Activated CD4-positive, alpha-beta T cell treated with anti-CD3 and anti-CD28 coated beads, Interleukin-2, amount 10 ng/mL, durations not matched to agents 7 days and 5 days (primary cell): Measurements from ENCODE around the gene WRAP73. TPM values are rescaled to one million over a fixed set of nuclear protein-coding genes. Genes with fewer than 3 reads are reported as not detected.

ENCODE experiments used
- CTCF ChIA-PET: fragments of 350-600 bp; sonication (Branson Sonifier 250); formaldehyde crosslinking; loops from one replicate; lab custom pipeline; 2021; ENCODE audit warnings: antibody characterized with exemption; lab: Charles Lee
- POLR2A ChIA-PET: fragments of 350-600 bp; sonication (Branson Sonifier 250); formaldehyde crosslinking; loops from one replicate; lab custom pipeline; 2021; ENCODE audit warnings: antibody characterized with exemption; lab: Charles Lee
- DNase-seq: peaks from one replicate; pipeline ENCODE4 v3.0.0-alpha.2; 2020
- H3K27ac Mint-ChIP-seq: one replicate; pipeline ENCODE4 v1.8.0; 2021; ENCODE audit warnings: mild to moderate bottlenecking, moderate library complexity, mixed read lengths
- H3K27me3 Mint-ChIP-seq: one replicate; pipeline ENCODE4 v1.8.0; 2021; ENCODE audit warnings: mixed read lengths
- H3K36me3 Mint-ChIP-seq: one replicate; pipeline ENCODE4 v1.8.0; 2021; ENCODE audit warnings: low read depth, mixed read lengths
- H3K4me1 Mint-ChIP-seq: one replicate; pipeline ENCODE4 v1.8.0; 2021; ENCODE audit warnings: mixed read lengths
- H3K4me3 Mint-ChIP-seq: one replicate; pipeline ENCODE4 v1.8.0; 2021; ENCODE audit warnings: mild to moderate bottlenecking, moderate library complexity, mixed read lengths
- H3K9me3 Mint-ChIP-seq: one replicate; pipeline ENCODE4 v1.8.0; 2021; ENCODE audit warnings: mixed read lengths
- total RNA-seq, 2 experiments: library from RNA; stranded (reverse); gene quantifications; one replicate each; pipeline ENCODE4 v1.2.3, GENCODE V29; 2021

WRAP73 gene
- total RNA-seq, 2 experiments from 2014 or later, result 32.6 to 34.8 TPM

GRCh38 chr1:3632716-3633343, 17.1 kb downstream of the WRAP73 start:
- POLR2A ChIA-PET, result no interaction called here

GRCh38 chr1:3632298-3632697, 17.6 kb downstream of the WRAP73 start:
- H3K4me3 Mint-ChIP-seq, result no peak overlapping the region
- H3K9me3 Mint-ChIP-seq, result no peaks in the 10 kb centered on the region
- no peak for DNase-seq
- ChIA-PET POLR2A (no interaction called here), CTCF (no interaction called here)
- no peaks in the 10 kb centered on the region for H3K4me1 Mint-ChIP-seq
- peaks cover 13% of the 10 kb centered on the region for H3K36me3 Mint-ChIP-seq
- no peak overlapping the region for H3K27ac Mint-ChIP-seq
- H3K27me3 Mint-ChIP-seq, result no peaks in the 10 kb centered on the region

More at GRCh38 chr1:3632716-3633343, 17.1 kb downstream of the WRAP73 start:
- Mint-ChIP-seq H3K27ac (no peak overlapping the region), H3K27me3 (no peaks in the 10 kb centered on the region), H3K4me3 (no peak overlapping the region), H3K4me1 (no peaks in the 10 kb centered on the region), H3K36me3 (peaks cover 14% of the 10 kb centered on the region), H3K9me3 (no peaks in the 10 kb centered on the region)
- CTCF ChIA-PET, result no interaction called here
- no peak for DNase-seq

DNA sequence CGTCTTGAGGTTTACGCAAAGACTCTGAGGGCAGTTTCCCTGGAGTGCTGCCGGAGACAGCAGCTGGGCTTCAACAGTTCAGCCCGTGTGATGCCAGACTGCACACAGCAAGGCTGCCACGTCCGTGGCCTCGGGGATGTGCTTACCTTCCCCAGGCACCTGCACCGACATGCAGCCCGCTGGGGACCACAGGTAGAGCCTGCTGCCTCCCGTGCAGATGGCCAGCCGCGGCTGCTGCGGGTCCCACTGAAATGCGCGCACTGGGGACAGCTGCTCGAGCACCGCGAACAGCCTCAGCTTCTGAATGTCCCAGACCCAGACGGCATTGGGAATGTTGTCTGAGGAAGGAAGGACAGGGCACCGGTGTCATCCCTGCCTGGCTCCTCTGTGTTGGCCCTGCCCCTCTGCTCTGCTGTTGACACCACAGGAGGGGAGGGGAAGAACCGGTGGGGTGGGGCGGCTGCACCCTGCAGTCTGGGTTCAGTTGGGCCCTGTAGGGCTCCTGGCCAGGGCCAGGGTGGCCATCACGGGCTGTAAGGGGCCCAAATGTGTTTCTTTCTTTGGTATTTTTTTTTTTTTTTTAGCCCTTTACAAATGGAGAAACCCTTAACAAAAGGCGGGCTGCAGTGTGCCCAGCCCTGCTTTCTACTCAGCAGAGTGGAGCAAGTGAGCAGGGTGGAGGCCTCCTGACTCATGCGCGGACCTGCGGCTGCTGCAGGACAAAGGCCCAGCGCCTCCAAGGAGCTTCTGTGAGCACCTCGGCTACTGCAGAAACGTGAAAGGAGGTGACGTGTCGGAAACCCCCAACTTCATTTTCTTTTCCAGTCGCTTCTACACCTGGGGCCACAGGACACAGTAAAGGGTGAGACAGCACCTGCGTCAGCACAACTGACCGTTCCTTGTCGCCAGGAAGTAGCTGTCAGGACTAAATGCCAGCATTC, 18.3 kb downstream of the WRAP73 start:
- H3K4me1 Mint-ChIP-seq, result no peaks in the 10 kb centered on the region
- H3K4me3 Mint-ChIP-seq, result no peak overlapping the region
- DNase-seq, result no peak
- ChIA-PET CTCF (interaction anchor here (1.0 kb wide), 1 partner anchor 13 kb away, joined by 4 read pairs; no protein-coding TSS in a partner anchor), POLR2A (no interaction called here)
- peaks cover 14% of the 10 kb centered on the region for H3K36me3 Mint-ChIP-seq
- no peaks in the 10 kb centered on the region for H3K9me3 Mint-ChIP-seq
- no peaks in the 10 kb centered on the region for H3K27me3 Mint-ChIP-seq
- H3K27ac Mint-ChIP-seq, result no peak overlapping the region

DNA sequence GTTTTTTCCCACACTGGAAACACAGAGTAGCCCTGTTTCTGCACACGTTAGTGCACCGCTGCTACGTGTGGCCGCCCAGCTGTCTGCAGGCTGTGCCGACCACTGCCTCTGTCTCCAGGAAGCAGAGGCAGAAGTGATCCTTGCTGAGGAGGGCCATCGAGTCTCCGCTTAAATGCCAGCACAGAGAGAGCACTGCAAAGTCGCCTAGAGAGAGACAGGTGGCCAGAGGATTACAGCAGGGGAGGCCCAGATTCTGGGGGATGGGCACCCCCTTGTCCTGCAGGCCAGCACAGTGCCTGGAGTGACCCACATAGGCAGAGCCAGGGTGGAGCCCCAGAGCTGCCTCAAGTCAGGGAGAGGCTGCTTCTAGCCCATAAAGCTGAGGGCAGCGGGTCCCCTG, 19.0 kb downstream of the WRAP73 start:
- Mint-ChIP-seq H3K27ac (no peak overlapping the region), H3K4me3 (no peak overlapping the region), H3K9me3 (no peaks in the 10 kb centered on the region), H3K4me1 (peaks cover 4% of the 10 kb centered on the region), H3K36me3 (peaks cover 11% of the 10 kb centered on the region), H3K27me3 (no peaks in the 10 kb centered on the region)
- no peak for DNase-seq
- ChIA-PET POLR2A (no interaction called here), CTCF (interaction anchor here (1.0 to 1.2 kb wide), 3 partner anchors 9 to 12 kb away, joined by 3 to 5 read pairs (median 4); no protein-coding TSS in a partner anchor)

GRCh38 chr1:3630161-3630611, 19.7 kb downstream of the WRAP73 start:
- Mint-ChIP-seq H3K4me3 (no peak overlapping the region), H3K9me3 (no peaks in the 10 kb centered on the region), H3K27me3 (no peaks in the 10 kb centered on the region), H3K4me1 (peaks cover 8% of the 10 kb centered on the region), H3K27ac (peak overlapping the region; percentile 78), H3K36me3 (peaks cover 10% of the 10 kb centered on the region)
- ChIA-PET POLR2A (no interaction called here), CTCF (interaction anchor here (1.2 kb wide), 2 partner anchors 9 to 10 kb away, joined by 3 to 5 read pairs; no protein-coding TSS in a partner anchor)
- no peak for DNase-seq

DNA sequence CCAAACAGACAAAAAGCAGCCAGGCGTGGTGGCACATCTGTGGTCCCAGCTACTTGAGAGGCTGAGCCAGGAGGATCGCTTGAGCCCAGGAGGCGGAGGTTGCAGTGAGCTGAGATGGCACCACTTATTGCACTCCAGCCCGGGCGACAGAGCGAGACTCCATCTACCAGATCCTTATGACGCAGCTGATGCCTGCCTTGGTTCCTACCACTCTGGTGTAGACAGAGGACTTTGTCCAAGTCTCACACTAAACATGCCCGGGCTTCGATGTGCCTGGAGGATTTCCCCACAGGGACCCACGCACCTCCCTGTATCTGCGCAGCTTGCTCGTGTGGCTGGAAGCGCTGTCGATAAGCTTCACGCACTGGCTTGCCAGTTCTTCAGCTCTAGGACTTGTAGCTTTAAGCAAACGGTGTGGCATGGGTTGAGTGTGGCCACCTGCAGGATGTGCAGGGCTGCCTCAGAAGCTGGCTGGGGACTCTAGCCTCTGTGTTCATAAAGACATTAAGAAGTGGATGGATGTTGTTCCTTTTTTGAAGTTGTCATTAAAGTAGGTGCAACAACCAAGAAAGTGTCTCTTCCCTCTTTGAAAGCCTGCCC, 20.2 kb downstream of the WRAP73 start:
- no peak for DNase-seq
- Mint-ChIP-seq H3K9me3 (no peaks in the 10 kb centered on the region), H3K4me3 (no peak overlapping the region), H3K27me3 (no peaks in the 10 kb centered on the region), H3K4me1 (peaks cover 8% of the 10 kb centered on the region), H3K27ac (peak overlapping the region; percentile 9), H3K36me3 (peaks cover 9% of the 10 kb centered on the region)
- ChIA-PET CTCF (interaction anchor here (0.8 to 1.2 kb wide), 3 partner anchors 9 to 10 kb away, joined by 3 to 5 read pairs (median 3); no protein-coding TSS in a partner anchor), POLR2A (no interaction called here)

GRCh38 chr1:3628445-3628844, 21.5 kb downstream of the WRAP73 start:
- ChIA-PET CTCF (interaction anchor here (1.1 kb wide), 1 partner anchor 9 kb away, joined by 4 read pairs; no protein-coding TSS in a partner anchor), POLR2A (no interaction called here)
- peaks cover 11% of the 10 kb centered on the region for H3K36me3 Mint-ChIP-seq
- no peaks in the 10 kb centered on the region for H3K9me3 Mint-ChIP-seq
- no peak for DNase-seq
- H3K27ac Mint-ChIP-seq, result no peak overlapping the region
- no peak overlapping the region for H3K4me3 Mint-ChIP-seq
- H3K4me1 Mint-ChIP-seq, result peaks cover 16% of the 10 kb centered on the region
- no peaks in the 10 kb centered on the region for H3K27me3 Mint-ChIP-seq

DNA sequence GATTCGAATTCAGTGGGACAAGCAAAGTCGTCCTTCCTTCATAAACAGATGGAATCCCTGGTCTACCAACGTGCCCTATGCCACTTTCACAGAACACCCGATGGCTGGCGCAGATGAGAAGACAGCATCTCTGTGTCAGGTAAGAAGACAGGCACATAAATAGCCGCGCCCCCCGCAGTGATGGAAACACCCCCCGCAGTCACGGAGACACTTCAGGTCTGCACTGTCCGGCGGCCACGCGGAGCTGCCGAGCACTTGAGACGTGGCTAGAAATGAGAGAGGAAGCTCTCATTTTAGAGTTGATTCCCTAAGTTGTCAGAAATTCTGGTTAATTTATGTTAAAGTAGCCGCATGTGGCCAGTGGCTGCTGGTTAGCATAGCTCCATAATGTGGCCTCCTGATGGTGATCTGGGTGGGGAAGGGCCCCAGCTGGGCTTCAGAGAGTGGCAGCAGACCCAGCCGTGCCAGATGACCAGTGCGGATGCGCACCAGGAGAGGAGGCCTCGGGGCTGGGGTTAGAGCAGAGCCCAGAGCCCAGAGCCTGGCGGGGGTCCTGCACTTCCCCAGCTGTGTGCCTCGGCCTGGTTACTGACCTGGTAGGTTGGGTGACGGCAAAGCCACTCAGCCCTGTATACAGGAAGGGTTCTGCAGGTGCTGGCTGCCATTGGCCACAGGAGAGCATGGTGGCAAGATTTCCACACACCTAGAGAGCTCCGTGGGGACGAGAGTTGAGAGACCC, 22.2 kb downstream of the WRAP73 start:
- ChIA-PET CTCF (interaction anchor here (1.1 kb wide), 1 partner anchor 9 kb away, joined by 4 read pairs; no protein-coding TSS in a partner anchor), POLR2A (no interaction called here)
- no peak overlapping the region for H3K4me3 Mint-ChIP-seq
- no peak overlapping the region for H3K27ac Mint-ChIP-seq
- no peaks in the 10 kb centered on the region for H3K27me3 Mint-ChIP-seq
- H3K36me3 Mint-ChIP-seq, result peaks cover 11% of the 10 kb centered on the region
- H3K4me1 Mint-ChIP-seq, result peaks cover 24% of the 10 kb centered on the region
- H3K9me3 Mint-ChIP-seq, result no peaks in the 10 kb centered on the region
- no peak for DNase-seq

- Mint-ChIP-seq H3K9me3 (no peaks in the 10 kb centered on the region), H3K27ac (peak overlapping the region; percentile 79), H3K4me3 (peak overlapping the region; percentile 96), H3K4me1 (peaks cover 28% of the 10 kb centered on the region), H3K36me3 (peaks cover 11% of the 10 kb centered on the region), H3K27me3 (no peaks in the 10 kb centered on the region)
- ChIA-PET CTCF (interaction anchor here (0.6 to 0.9 kb wide), 3 partner anchors 9 to 1654 kb away, joined by 3 to 5 read pairs (median 5); no protein-coding TSS in a partner anchor), POLR2A (no interaction called here)
- no peak for DNase-seq
Measured at GRCh38 chr1:3626025-3626424, 23.9 kb downstream of the WRAP73 start.

DNA sequence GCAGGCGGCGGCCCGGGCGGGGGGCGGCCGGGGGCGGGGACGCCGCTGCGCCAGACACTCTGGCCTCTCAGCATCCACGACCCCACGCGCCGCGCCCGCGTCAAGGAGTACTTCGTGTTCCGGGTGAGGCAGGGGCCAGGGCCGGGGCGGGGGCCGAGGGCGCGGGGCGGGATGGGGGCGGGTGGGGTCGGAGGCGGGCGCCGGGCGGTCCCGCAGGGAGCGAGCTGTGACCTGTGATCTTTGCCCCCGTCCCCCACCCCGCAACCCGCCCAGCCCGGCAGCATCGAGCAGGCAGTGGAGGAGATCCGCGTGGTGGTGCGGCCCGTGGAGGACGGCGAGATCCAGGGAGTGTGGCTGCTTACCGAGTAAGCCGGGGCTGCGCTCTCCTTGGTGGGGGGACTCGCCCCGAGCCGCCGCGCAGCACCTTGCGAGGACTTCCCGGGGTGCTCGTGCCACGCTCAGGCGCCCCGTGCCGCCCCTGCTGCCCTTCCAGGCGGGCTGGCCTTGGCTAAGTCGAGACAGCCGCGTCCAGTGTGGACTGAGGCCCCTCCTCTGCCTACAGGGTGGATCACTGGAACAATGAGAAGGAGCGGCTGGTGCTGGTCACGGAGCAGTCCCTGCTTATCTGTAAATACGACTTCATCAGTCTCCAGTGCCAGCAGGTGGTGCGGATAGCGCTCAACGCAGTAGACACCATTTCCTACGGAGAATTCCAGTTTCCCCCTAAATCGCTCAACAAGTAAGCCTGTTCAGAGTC, 24.6 kb downstream of the WRAP73 start:
- peaks cover 28% of the 10 kb centered on the region for H3K4me1 Mint-ChIP-seq
- no peak for DNase-seq
- ChIA-PET POLR2A (no interaction called here), CTCF (interaction anchor here (0.9 kb wide), 1 partner anchor 10 kb away, joined by 5 read pairs; no protein-coding TSS in a partner anchor)
- H3K9me3 Mint-ChIP-seq, result no peaks in the 10 kb centered on the region
- H3K27ac Mint-ChIP-seq, result peak overlapping the region; percentile 95
- peak overlapping the region; percentile 96 for H3K4me3 Mint-ChIP-seq
- peaks cover 11% of the 10 kb centered on the region for H3K36me3 Mint-ChIP-seq
- H3K27me3 Mint-ChIP-seq, result no peaks in the 10 kb centered on the region

DNA sequence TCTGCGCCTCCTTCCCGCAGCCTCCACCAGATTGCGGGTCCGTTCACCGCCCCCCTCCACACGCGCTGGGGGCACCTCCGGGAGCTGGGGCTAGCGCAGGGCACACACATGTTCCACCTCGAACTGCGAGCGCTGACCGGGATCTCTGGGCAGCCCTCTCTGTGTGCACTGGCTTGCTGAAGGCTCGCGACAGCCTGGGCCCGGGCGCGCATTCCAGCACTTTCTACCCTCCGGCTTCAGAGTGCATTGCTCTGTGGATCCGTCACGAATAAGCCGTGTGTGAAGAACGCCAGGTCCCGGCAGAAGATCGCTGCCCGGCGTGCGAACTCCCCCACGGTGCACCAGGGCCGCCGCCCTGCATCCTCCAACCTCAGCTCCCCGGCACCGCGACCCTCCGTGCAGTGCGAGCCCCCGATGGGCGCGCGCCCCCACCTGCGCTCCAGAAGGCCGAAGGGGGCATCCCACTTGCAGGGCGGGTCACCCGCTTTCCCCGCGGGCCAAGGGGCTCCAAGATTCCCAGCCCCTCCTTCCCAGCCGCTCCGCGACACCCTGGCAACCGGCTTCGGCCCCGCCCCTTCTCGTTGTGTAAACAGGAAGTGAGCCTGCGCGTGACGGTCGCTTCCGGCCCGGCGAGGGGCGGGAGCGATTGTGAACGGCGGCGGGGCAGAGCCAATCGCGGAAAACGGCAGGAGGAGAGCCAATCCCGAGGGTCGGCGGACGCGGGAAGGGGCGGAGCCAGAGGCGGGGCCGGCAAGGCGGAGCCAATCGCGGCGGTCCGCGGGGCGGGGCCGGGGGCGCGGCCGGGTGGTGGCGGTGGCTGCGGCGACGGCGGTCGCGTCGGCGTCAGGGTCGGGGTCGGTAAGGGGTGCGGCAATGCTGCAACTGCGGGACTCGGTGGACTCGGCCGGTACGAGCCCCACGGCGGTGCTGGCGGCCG, 25.4 kb downstream of the WRAP73 start, which contains the start of gene TPRG1L:
TSS of gene TPRG1L (plus strand) at position 816 of the 937 bp plus-strand sequence. CDS start at position 874, 58 bp downstream.
- POLR2A ChIA-PET, result no interaction called here
- Mint-ChIP-seq H3K27me3 (no peaks in the 10 kb centered on the region), H3K9me3 (no peaks in the 10 kb centered on the region), H3K4me3 (peak within 1 kb of the TSS; percentile 96), H3K4me1 (peaks cover 34% of the 10 kb centered on the region), H3K27ac (peak within 1 kb of the TSS; percentile 95), H3K36me3 (peaks cover 9% of the 10 kb centered on the region)
- DNase-seq, result peak; percentile 98
- CTCF ChIA-PET, result no interaction called here
